GM23338 (cell line): ENCODE results near the gene ALDH8A1.

Experiments used
- EZH2 ChIP-seq: fragments of 200-600 bp; sonication (generic); IDR thresholded peaks from one replicate; pipeline ENCODE4 v1.8.0; 2017; ENCODE audit warnings: antibody characterized with exemption, mild to moderate bottlenecking, low read depth; ENCODE audit not compliant: unreplicated experiment
- POLR2AphosphoS5 ChIP-seq: IDR thresholded peaks from 2 replicates; pipeline ENCODE4 v1.6.1; 2016; ENCODE audit warnings: antibody characterized with exemption, low read depth
- STAT1 ChIP-seq: IDR thresholded peaks from one replicate; pipeline ENCODE4 v1.6.1; 2016; ENCODE audit warnings: antibody characterized with exemption; ENCODE audit not compliant: unreplicated experiment
- ZNF331 ChIP-seq: fragments of 250-450 bp; sonication (Bioruptor Pico); IDR thresholded peaks from 2 replicates; pipeline ENCODE4 v1.5.0; 2020; ENCODE audit warnings: low read depth, mild to moderate bottlenecking, moderate library complexity
- TF ChIP-seq, protein P1 (sequence below), 2 experiments: fragments of 200-600 bp in 1 of 2; sonication (generic) in 1 of 2; conservative IDR thresholded peaks; 2 replicates each; pipeline versions ENCODE4 v1.5.1 to v1.6.1; 2016 to 2017; ENCODE audit warnings: antibody characterized with exemption in 2 of 2, low read depth in 2 of 2, mild to moderate bottlenecking in 2 of 2, moderate library complexity in 1 of 2
- TF ChIP-seq, protein P2 (sequence below): IDR thresholded peaks from one replicate; pipeline ENCODE4 v1.6.1; 2018; ENCODE audit warnings: antibody characterized with exemption; ENCODE audit not compliant: unreplicated experiment
- TF ChIP-seq, protein P3 (sequence below): IDR thresholded peaks from 2 replicates; pipeline ENCODE4 v1.6.1; 2016; ENCODE audit warnings: antibody characterized with exemption

DNA sequence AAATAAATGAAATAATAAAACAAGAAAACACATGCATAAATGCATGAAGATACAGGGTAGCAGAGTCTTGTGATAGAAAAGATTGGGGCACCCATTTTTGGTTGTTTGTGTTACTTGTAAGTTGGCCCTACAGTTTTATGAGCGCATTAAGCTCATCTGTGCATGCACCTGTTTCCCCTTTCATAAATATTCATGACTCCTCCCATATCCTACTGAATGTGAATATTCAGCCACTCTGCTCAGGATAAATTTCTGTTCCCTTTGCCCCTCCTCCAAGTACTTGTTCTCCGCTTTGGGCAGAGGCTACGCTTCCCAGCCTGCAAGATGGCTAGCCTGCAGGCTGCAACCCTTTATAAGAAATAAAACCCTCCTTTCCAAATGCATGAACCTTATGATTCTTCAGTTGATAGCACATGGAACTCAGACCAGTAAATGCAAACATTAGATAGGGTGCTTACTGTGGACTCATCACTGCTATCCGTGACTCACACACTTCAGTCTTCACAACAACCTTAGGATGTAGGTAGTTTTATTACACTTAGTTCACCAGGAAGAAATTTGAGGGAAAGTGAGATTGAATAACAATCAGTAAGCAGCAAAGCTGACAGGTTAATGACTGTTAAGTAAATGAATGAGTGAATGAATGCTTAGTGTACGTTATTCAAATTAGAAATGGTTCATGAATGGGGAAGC is 15.0 kb downstream of the ALDH8A1 start:
- TF ChIP-seq, protein P1, sequence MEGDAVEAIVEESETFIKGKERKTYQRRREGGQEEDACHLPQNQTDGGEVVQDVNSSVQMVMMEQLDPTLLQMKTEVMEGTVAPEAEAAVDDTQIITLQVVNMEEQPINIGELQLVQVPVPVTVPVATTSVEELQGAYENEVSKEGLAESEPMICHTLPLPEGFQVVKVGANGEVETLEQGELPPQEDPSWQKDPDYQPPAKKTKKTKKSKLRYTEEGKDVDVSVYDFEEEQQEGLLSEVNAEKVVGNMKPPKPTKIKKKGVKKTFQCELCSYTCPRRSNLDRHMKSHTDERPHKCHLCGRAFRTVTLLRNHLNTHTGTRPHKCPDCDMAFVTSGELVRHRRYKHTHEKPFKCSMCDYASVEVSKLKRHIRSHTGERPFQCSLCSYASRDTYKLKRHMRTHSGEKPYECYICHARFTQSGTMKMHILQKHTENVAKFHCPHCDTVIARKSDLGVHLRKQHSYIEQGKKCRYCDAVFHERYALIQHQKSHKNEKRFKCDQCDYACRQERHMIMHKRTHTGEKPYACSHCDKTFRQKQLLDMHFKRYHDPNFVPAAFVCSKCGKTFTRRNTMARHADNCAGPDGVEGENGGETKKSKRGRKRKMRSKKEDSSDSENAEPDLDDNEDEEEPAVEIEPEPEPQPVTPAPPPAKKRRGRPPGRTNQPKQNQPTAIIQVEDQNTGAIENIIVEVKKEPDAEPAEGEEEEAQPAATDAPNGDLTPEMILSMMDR (conservative IDR thresholded peaks at IDR 0.05; ENCODE audit: low read depth in 2 of 2): no peak
- TF ChIP-seq, protein P2, sequence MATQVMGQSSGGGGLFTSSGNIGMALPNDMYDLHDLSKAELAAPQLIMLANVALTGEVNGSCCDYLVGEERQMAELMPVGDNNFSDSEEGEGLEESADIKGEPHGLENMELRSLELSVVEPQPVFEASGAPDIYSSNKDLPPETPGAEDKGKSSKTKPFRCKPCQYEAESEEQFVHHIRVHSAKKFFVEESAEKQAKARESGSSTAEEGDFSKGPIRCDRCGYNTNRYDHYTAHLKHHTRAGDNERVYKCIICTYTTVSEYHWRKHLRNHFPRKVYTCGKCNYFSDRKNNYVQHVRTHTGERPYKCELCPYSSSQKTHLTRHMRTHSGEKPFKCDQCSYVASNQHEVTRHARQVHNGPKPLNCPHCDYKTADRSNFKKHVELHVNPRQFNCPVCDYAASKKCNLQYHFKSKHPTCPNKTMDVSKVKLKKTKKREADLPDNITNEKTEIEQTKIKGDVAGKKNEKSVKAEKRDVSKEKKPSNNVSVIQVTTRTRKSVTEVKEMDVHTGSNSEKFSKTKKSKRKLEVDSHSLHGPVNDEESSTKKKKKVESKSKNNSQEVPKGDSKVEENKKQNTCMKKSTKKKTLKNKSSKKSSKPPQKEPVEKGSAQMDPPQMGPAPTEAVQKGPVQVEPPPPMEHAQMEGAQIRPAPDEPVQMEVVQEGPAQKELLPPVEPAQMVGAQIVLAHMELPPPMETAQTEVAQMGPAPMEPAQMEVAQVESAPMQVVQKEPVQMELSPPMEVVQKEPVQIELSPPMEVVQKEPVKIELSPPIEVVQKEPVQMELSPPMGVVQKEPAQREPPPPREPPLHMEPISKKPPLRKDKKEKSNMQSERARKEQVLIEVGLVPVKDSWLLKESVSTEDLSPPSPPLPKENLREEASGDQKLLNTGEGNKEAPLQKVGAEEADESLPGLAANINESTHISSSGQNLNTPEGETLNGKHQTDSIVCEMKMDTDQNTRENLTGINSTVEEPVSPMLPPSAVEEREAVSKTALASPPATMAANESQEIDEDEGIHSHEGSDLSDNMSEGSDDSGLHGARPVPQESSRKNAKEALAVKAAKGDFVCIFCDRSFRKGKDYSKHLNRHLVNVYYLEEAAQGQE: no peak
- TF ChIP-seq STAT1 (no peak), EZH2 (no peak), POLR2AphosphoS5 (no peak), ZNF331 (CRISPR knock-in tag) (no peak)
- TF ChIP-seq, protein P3, sequence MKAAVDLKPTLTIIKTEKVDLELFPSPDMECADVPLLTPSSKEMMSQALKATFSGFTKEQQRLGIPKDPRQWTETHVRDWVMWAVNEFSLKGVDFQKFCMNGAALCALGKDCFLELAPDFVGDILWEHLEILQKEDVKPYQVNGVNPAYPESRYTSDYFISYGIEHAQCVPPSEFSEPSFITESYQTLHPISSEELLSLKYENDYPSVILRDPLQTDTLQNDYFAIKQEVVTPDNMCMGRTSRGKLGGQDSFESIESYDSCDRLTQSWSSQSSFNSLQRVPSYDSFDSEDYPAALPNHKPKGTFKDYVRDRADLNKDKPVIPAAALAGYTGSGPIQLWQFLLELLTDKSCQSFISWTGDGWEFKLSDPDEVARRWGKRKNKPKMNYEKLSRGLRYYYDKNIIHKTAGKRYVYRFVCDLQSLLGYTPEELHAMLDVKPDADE: no peak
